Stimulated activated naive CD8-positive, alpha-beta T cell treated with anti-CD3 and anti-CD28 coated beads, Interleukin-15, Interleukin-2, amounts not matched to agents 100 ng/mL and 50 ng/mL, for 24 hours (primary cell): ENCODE data around the gene C9orf43.
A peak's percentile ranks its signal among the peaks of the same experiment; 100 is the strongest.

ENCODE experiments used
- H3K27ac Mint-ChIP-seq: one replicate; pipeline ENCODE4 v1.8.0; 2021; ENCODE audit warnings: mild to moderate bottlenecking, mixed read lengths
- H3K27me3 Mint-ChIP-seq: one replicate; pipeline ENCODE4 v1.8.0; 2021; ENCODE audit warnings: mixed read lengths
- H3K36me3 Mint-ChIP-seq: one replicate; pipeline ENCODE4 v1.8.0; 2021; ENCODE audit warnings: low read depth, mixed read lengths
- H3K4me1 Mint-ChIP-seq: one replicate; pipeline ENCODE4 v1.8.0; 2021; ENCODE audit warnings: low read depth, mixed read lengths
- H3K4me3 Mint-ChIP-seq: one replicate; pipeline ENCODE4 v1.8.0; 2021; ENCODE audit warnings: mild to moderate bottlenecking, mixed read lengths
- H3K9me3 Mint-ChIP-seq: one replicate; pipeline ENCODE4 v1.8.0; 2021; ENCODE audit warnings: mixed read lengths

The C9orf43 gene

GRCh38 chr9:113479174-113479621 lies 68.7 kb downstream of the C9orf43 start:
- Mint-ChIP-seq H3K9me3 (no peaks in the 10 kb centered on the region), H3K27ac (peak overlapping the region; percentile 1), H3K27me3 (peaks cover 6% of the 10 kb centered on the region), H3K4me3 (no peak overlapping the region), H3K4me1 (peaks cover 14% of the 10 kb centered on the region), H3K36me3 (no peaks in the 10 kb centered on the region)
